Smooth muscle cell (in vitro differentiated cells): ENCODE measurements around the gene LYG2. TPM values are rescaled to one million over a fixed set of nuclear protein-coding genes. Genes with fewer than 3 reads are reported as not detected.

Experiments used
- DNase-seq: peaks from one replicate; lab custom pipeline; 2025; ENCODE audit not compliant: unreplicated experiment; lab: John Stamatoyannopoulos, UW
- H2AFZ ChIP-seq: fragments of 200-600 bp; sonication (generic); 2 replicates; pipeline ENCODE4 v1.6.0; 2016; ENCODE audit warnings: antibody characterized with exemption, low read depth, mild to moderate bottlenecking
- H3F3A ChIP-seq: fragments of 200-600 bp; sonication (generic); 2 replicates; pipeline ENCODE4 v1.6.0; 2017; ENCODE audit warnings: antibody characterized with exemption, low read depth
- H3K27ac ChIP-seq: fragments of 200-600 bp; sonication (generic); 2 replicates; pipeline ENCODE4 v1.5.1; 2016; ENCODE audit warnings: low read depth, mild to moderate bottlenecking
- H3K27me3 ChIP-seq: fragments of 200-600 bp; sonication (generic); 2 replicates; pipeline ENCODE4 v1.6.1; 2016; ENCODE audit warnings: low read depth, mild to moderate bottlenecking
- H3K36me3 ChIP-seq: fragments of 200-600 bp; sonication (generic); 2 replicates; pipeline ENCODE4 v1.5.1; 2016; ENCODE audit warnings: low read depth
- H3K4me1 ChIP-seq: fragments of 200-600 bp; sonication (generic); 2 replicates; pipeline ENCODE4 v1.5.1; 2016; ENCODE audit warnings: low read depth
- H3K4me2 ChIP-seq: fragments of 200-600 bp; sonication (generic); 2 replicates; pipeline ENCODE4 v1.6.0; 2016; ENCODE audit warnings: mild to moderate bottlenecking
- H3K4me3 ChIP-seq: fragments of 200-600 bp; sonication (generic); 2 replicates; pipeline ENCODE4 v1.5.1; 2016; ENCODE audit warnings: mild to moderate bottlenecking
- H3K79me2 ChIP-seq: fragments of 200-600 bp; sonication (generic); 2 replicates; pipeline ENCODE4 v1.6.0; 2016; ENCODE audit warnings: low read depth, mild to moderate bottlenecking
- H3K9ac ChIP-seq: fragments of 200-600 bp; sonication (generic); 2 replicates; pipeline ENCODE4 v1.6.0; 2016; ENCODE audit warnings: low read depth
- H3K9me3 ChIP-seq: fragments of 200-600 bp; sonication (generic); replicated peaks from 2 replicates; pipeline ENCODE4 v1.5.1; 2016; ENCODE audit warnings: low read depth
- H4K20me1 ChIP-seq: fragments of 200-600 bp; sonication (generic); 2 replicates; pipeline ENCODE4 v1.6.0; 2016; ENCODE audit warnings: low read depth
- CTCF ChIP-seq: fragments of 200-600 bp; sonication (generic); IDR thresholded peaks from 2 replicates; pipeline ENCODE4 v1.5.1; 2017; ENCODE audit warnings: borderline replicate concordance, mild to moderate bottlenecking, antibody characterized with exemption; ENCODE audit not compliant: insufficient read depth, poor library complexity, severe bottlenecking
- WGBS: methylation state at CpG from one replicate; pipeline ENCODE4 v1.1.7; 2016; ENCODE audit warnings: low lambda C conversion rate; 5-methylcytosine and 5-hydroxymethylcytosine counted together
- polyA plus RNA-seq: library from polyadenylated mRNA; unstranded; fragments of >200 nt; fragmentation: Nextera tagmentation; extraction: Ambion mirVana; gene quantifications from 2 replicates; pipeline ENCODE4 v1.2.1, GENCODE V29; 2016
- total RNA-seq: library from RNA; depleted of rRNA; stranded (reverse); fragments of >200 nt; gene quantifications from 2 replicates; pipeline ENCODE4 v1.2.3, GENCODE V29; 2014

LYG2 gene
- total and polyA plus RNA-seq, 2 experiments from 2014 or later: not detected

GRCh38 chr2:99256677-99257076 lies 1.2 kb upstream of the LYG2 start:
- no peak overlapping the region for H3K4me2 ChIP-seq
- DNase-seq: no peak
- no peak for TF ChIP-seq CTCF
- no peak overlapping the region for H3K4me3 ChIP-seq
- no peaks in the 10 kb centered on the region for H3F3A ChIP-seq
- no peak overlapping the region for H3K9ac ChIP-seq
- H3K9me3 ChIP-seq: no peaks in the 10 kb centered on the region
- no peaks in the 10 kb centered on the region for H4K20me1 ChIP-seq
- H3K79me2 ChIP-seq: no peaks in the 10 kb centered on the region
- 98% methylated on average over 2 of the region's 2 CpGs for WGBS
- no peaks in the 10 kb centered on the region for H3K36me3 ChIP-seq
- no peak overlapping the region for H2AFZ ChIP-seq
- no peaks in the 10 kb centered on the region for H3K4me1 ChIP-seq
- no peak overlapping the region for H3K27ac ChIP-seq
- no peaks in the 10 kb centered on the region for H3K27me3 ChIP-seq

DNA sequence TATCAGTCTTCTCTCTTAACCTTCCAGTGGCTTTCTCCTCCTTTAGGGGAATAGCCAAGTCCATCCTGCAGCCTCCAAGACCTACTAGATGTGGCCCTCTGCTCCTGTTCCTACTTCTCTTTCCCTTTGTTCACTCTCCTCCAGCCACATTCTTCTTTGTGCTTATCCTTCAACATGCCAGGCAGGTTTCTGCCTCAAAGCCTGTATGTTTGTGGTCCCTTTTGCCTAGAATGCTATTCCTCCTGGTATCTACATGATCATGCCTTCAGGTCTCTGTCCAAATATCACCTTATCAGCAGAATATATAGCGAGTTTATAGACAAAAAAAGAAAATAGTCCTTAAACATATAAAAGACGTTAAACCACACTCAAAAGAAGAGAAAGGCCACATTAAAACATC lies 5.5 kb downstream of the LYG2 start:
- 91% methylated on average over 2 of the region's 2 CpGs for WGBS
- Histone ChIP-seq H3K27me3 (no peaks in the 10 kb centered on the region), H2AFZ (no peak overlapping the region), H3K4me1 (no peaks in the 10 kb centered on the region), H3K9ac (no peak overlapping the region), H3K9me3 (no peaks in the 10 kb centered on the region), H4K20me1 (no peaks in the 10 kb centered on the region), H3K36me3 (no peaks in the 10 kb centered on the region), H3F3A (no peaks in the 10 kb centered on the region), H3K79me2 (no peaks in the 10 kb centered on the region), H3K4me3 (no peak overlapping the region), H3K4me2 (no peak overlapping the region), H3K27ac (no peak overlapping the region)
- no peak for TF ChIP-seq CTCF
- no peak for DNase-seq

- Histone ChIP-seq H3K27ac (no peak overlapping the region), H4K20me1 (no peaks in the 10 kb centered on the region), H3F3A (no peaks in the 10 kb centered on the region), H3K27me3 (no peaks in the 10 kb centered on the region), H3K9me3 (no peaks in the 10 kb centered on the region), H3K36me3 (no peaks in the 10 kb centered on the region), H3K4me3 (no peak overlapping the region), H3K79me2 (no peaks in the 10 kb centered on the region), H3K9ac (no peak overlapping the region), H2AFZ (no peak overlapping the region), H3K4me1 (no peaks in the 10 kb centered on the region), H3K4me2 (no peak overlapping the region)
- no peak for TF ChIP-seq CTCF
- no peak for DNase-seq
- 92% methylated on average over 6 of the region's 6 CpGs for WGBS
These were observed 13.3 kb downstream of the LYG2 start for GRCh38 chr2:99242151-99242550.

- H3F3A ChIP-seq: no peaks in the 10 kb centered on the region
- no peak overlapping the region for H3K4me3 ChIP-seq
- no peak for TF ChIP-seq CTCF
- H2AFZ ChIP-seq: no peak overlapping the region
- H3K4me2 ChIP-seq: no peak overlapping the region
- H3K9ac ChIP-seq: no peak overlapping the region
- no peaks in the 10 kb centered on the region for H3K36me3 ChIP-seq
- H3K4me1 ChIP-seq: no peaks in the 10 kb centered on the region
- H3K79me2 ChIP-seq: no peaks in the 10 kb centered on the region
- H3K27me3 ChIP-seq: no peaks in the 10 kb centered on the region
- no peak overlapping the region for H3K27ac ChIP-seq
- 92% methylated on average over 6 of the region's 6 CpGs for WGBS
- no peaks in the 10 kb centered on the region for H3K9me3 ChIP-seq
- no peaks in the 10 kb centered on the region for H4K20me1 ChIP-seq
- no peak for DNase-seq
These were observed 15.0 kb downstream of the LYG2 start for GRCh38 chr2:99240431-99240830.
